A549 (cell line): ENCODE data around the gene SRPK1.

Experiments used
- CEBPB ChIP-seq, 2 experiments: fragments of >200 bp in 1 of 2; sonication (Bioruptor Twin) in 1 of 2; formaldehyde crosslinking in 1 of 2; IDR thresholded peaks; 2 replicates each; pipeline ENCODE4 v1.6.1; 2012 to 2016
- CHD2 ChIP-seq: fragments of 150-350 bp; IDR thresholded peaks from 2 replicates; pipeline ENCODE4 v1.6.1; 2014; ENCODE audit warnings: low read length; ENCODE audit not compliant: partially characterized antibody
- CTCF ChIP-seq: fragments of >200 bp; sonication (Bioruptor Twin); formaldehyde crosslinking; IDR thresholded peaks from 3 replicates; pipeline ENCODE4 v1.5.1; 2016
- EP300 ChIP-seq, 2 experiments: fragments of >200 bp; sonication (Bioruptor Twin); formaldehyde crosslinking; IDR thresholded peaks; 2 replicates in 1 of 2; 3 replicates in 1 of 2; pipeline ENCODE4 v1.6.1; 2016 to 2017
- ESRRA ChIP-seq: fragments of 150-350 bp; IDR thresholded peaks from 2 replicates; pipeline ENCODE4 v1.6.1; 2014; ENCODE audit warnings: mild to moderate bottlenecking, low read length, borderline replicate concordance
- HOXA7 ChIP-seq: fragments of 250-450 bp; sonication (Bioruptor Pico); IDR thresholded peaks from 2 replicates; pipeline ENCODE4 v1.5.0; 2020; ENCODE audit warnings: mild to moderate bottlenecking, moderate library complexity
- MAX ChIP-seq: IDR thresholded peaks from 2 replicates; pipeline ENCODE4 v1.6.1; 2012
- PHF8 ChIP-seq: fragments of 200-600 bp; sonication (generic); IDR thresholded peaks from 2 replicates; pipeline ENCODE4 v1.6.1; 2016; ENCODE audit warnings: low read depth, mild to moderate bottlenecking, antibody characterized with exemption, moderate library complexity, borderline replicate concordance
- POLR2A ChIP-seq: IDR thresholded peaks from 2 replicates; pipeline ENCODE4 v1.6.1; 2012; ENCODE audit warnings: mild to moderate bottlenecking, low read length
- RAD21 ChIP-seq, 2 experiments: fragments of >200 bp in 1 of 2; sonication (Bioruptor Twin) in 1 of 2; formaldehyde crosslinking in 1 of 2; IDR thresholded peaks in 1 of 2; conservative IDR thresholded peaks in 1 of 2; 2 replicates in 1 of 2; 3 replicates in 1 of 2; pipeline ENCODE4 v1.6.1; 2012 to 2018; ENCODE audit warnings: inconsistent platforms in 1 of 2
- RCOR1 ChIP-seq: fragments of 150-350 bp; IDR thresholded peaks from 2 replicates; pipeline ENCODE4 v1.6.1; 2014; ENCODE audit warnings: antibody characterized with exemption, low read length, low read depth
- REST ChIP-seq: fragments of 200-600 bp; sonication (generic); IDR thresholded peaks from 2 replicates; pipeline ENCODE4 v1.6.1; 2016; ENCODE audit warnings: antibody characterized with exemption, mild to moderate bottlenecking, moderate library complexity
- USF2 ChIP-seq: fragments of 450-650 bp; IDR thresholded peaks from 2 replicates; pipeline ENCODE4 v1.6.1; 2014; ENCODE audit warnings: antibody characterized with exemption

- no peak for TF ChIP-seq EP300 (IDR thresholded peaks at IDR 0.05)
- TF ChIP-seq CTCF, result no peak
- no peak for TF ChIP-seq POLR2A
- TF ChIP-seq CEBPB (IDR thresholded peaks at IDR 0.05), result no peak
- TF ChIP-seq REST, result no peak
- TF ChIP-seq USF2, result no peak
- no peak for TF ChIP-seq CHD2
- TF ChIP-seq RAD21 (conservative IDR thresholded peaks at IDR 0.05 in 1 of 2, IDR thresholded peaks at IDR 0.05 in 1 of 2), result no peak
- TF ChIP-seq ESRRA, result no peak
- no peak for TF ChIP-seq HOXA7 (CRISPR knock-in tag)
- no peak for TF ChIP-seq PHF8
- TF ChIP-seq MAX, result no peak
- TF ChIP-seq RCOR1, result no peak
These were observed 109.3 kb downstream of the SRPK1 start for GRCh38 chr6:35811699-35811995.
